CD14-positive monocyte (primary cell): ENCODE measurements around the gene RNF169. TPM values are rescaled to one million over a fixed set of nuclear protein-coding genes. Genes with fewer than 3 reads are reported as not detected.
A peak's percentile ranks its signal among the peaks of the same experiment; 100 is the strongest.

ENCODE experiments used
- DNase-seq, 3 donors: peaks; one replicate each; pipeline ENCODE4 v3.0.0-alpha.2; 2011 to 2022
- H2AFZ ChIP-seq: 2 replicates; pipeline ENCODE4 v1.6.0; 2012; ENCODE audit warnings: mild to moderate bottlenecking, low read depth, low read length, inconsistent platforms; ENCODE audit not compliant: insufficient read depth, poor library complexity, severe bottlenecking
- H3K27ac ChIP-seq, 2 donors: 1 replicate in 1 of 2; 2 replicates in 1 of 2; pipeline ENCODE4 v1.5.1; 2012 to 2013; ENCODE audit warnings: low read length in 2 of 2, control low read depth in 1 of 2, inconsistent platforms in 1 of 2, low read depth in 1 of 2, mild to moderate bottlenecking in 1 of 2
- H3K27me3 ChIP-seq, 2 donors: one replicate each; pipeline versions ENCODE4 v1.6.0 to v1.6.1; 2011 to 2013; ENCODE audit warnings: low read length in 2 of 2; ENCODE audit not compliant: control insufficient read depth in 2 of 2, insufficient read depth in 2 of 2
- H3K36me3 ChIP-seq, 2 donors: replicated peaks in 1 of 2; 1 replicate in 1 of 2; 2 replicates in 1 of 2; pipeline versions ENCODE4 v1.5.1 to v1.6.1; 2012 to 2013; ENCODE audit warnings: low read length in 2 of 2, control low read depth in 1 of 2, inconsistent platforms in 1 of 2, mild to moderate bottlenecking in 1 of 2; ENCODE audit not compliant: insufficient read depth in 2 of 2, control insufficient read depth in 1 of 2
- H3K4me1 ChIP-seq, 2 donors: 1 replicate in 1 of 2; 2 replicates in 1 of 2; pipeline versions ENCODE4 v1.5.1 to v1.6.1; 2012 to 2013; ENCODE audit warnings: low read length in 2 of 2, control low read depth in 1 of 2, inconsistent platforms in 1 of 2, mild to moderate bottlenecking in 1 of 2, moderate library complexity in 1 of 2; ENCODE audit not compliant: insufficient read depth in 2 of 2, control insufficient read depth in 1 of 2
- H3K4me2 ChIP-seq: replicated peaks from 2 replicates; pipeline ENCODE3; 2012; ENCODE audit warnings: low read length, moderate library complexity, mild to moderate bottlenecking; ENCODE audit not compliant: poor library complexity, severe bottlenecking; ENCODE audit errors: extremely low read depth
- H3K4me3 ChIP-seq, 3 experiments: fragments of 200-600 bp in 1 of 3; sonication (generic) in 1 of 3; replicated peaks in 1 of 3; 1 replicate in 2 of 3; 2 replicates in 1 of 3; pipeline ENCODE4 v1.5.1; 2011 to 2013; ENCODE audit warnings: low read length in 3 of 3, mild to moderate bottlenecking in 3 of 3, control low read depth in 2 of 3, low read depth in 2 of 3, inconsistent platforms in 1 of 3, moderate library complexity in 1 of 3
- H3K79me2 ChIP-seq: 2 replicates; pipeline ENCODE4 v1.6.0; 2012; ENCODE audit warnings: mild to moderate bottlenecking, control low read depth, inconsistent platforms, low read length, moderate library complexity; ENCODE audit not compliant: insufficient read depth
- H3K9ac ChIP-seq: 2 replicates; pipeline ENCODE4 v1.6.0; 2017; ENCODE audit warnings: low read length, mild to moderate bottlenecking; ENCODE audit not compliant: insufficient read depth, poor library complexity, severe bottlenecking
- H3K9me3 ChIP-seq, 2 donors: replicated peaks in 1 of 2; 1 replicate in 1 of 2; 2 replicates in 1 of 2; pipeline versions ENCODE4 v1.5.1 to v1.6.1; 2012 to 2013; ENCODE audit warnings: low read length in 2 of 2, control low read depth in 1 of 2; ENCODE audit not compliant: control insufficient read depth in 1 of 2, insufficient read depth in 1 of 2
- H4K20me1 ChIP-seq: 2 replicates; pipeline ENCODE4 v1.6.0; 2012; ENCODE audit warnings: mild to moderate bottlenecking, low read length, control low read depth, moderate library complexity; ENCODE audit not compliant: insufficient read depth
- H3K27ac Mint-ChIP-seq, 7 donors: one replicate each; pipeline ENCODE4 v1.8.0; 2020; ENCODE audit warnings: mild to moderate bottlenecking in 7 of 7, mixed read lengths in 7 of 7, moderate library complexity in 6 of 7, inconsistent platforms in 2 of 7
- H3K27me3 Mint-ChIP-seq, 3 donors: one replicate each; pipeline ENCODE4 v1.8.0; 2021 to 2022; ENCODE audit warnings: low read depth in 3 of 3, mild to moderate bottlenecking in 3 of 3, mixed read lengths in 3 of 3, moderate library complexity in 3 of 3, inconsistent platforms in 1 of 3
- H3K36me3 Mint-ChIP-seq, 2 donors: one replicate each; pipeline ENCODE4 v1.8.0; 2020; ENCODE audit warnings: mixed read lengths in 2 of 2, inconsistent platforms in 1 of 2, mild to moderate bottlenecking in 1 of 2
- H3K4me1 Mint-ChIP-seq: one replicate; pipeline ENCODE4 v1.8.0; 2020; ENCODE audit warnings: mild to moderate bottlenecking, mixed read lengths
- H3K4me3 Mint-ChIP-seq, 2 donors: one replicate each; pipeline ENCODE4 v1.8.0; 2020; ENCODE audit warnings: mild to moderate bottlenecking in 2 of 2, mixed read lengths in 2 of 2, moderate library complexity in 1 of 2
- H3K9me3 Mint-ChIP-seq, 7 donors: one replicate each; pipeline ENCODE4 v1.8.0; 2020 to 2022; ENCODE audit warnings: mixed read lengths in 7 of 7, mild to moderate bottlenecking in 6 of 7, moderate library complexity in 6 of 7, inconsistent platforms in 2 of 7
- CTCF ChIP-seq: fragments of 200-600 bp; IDR thresholded peaks from one replicate; pipeline ENCODE4 v1.8.0; 2022; ENCODE audit warnings: antibody characterized with exemption, mild to moderate bottlenecking
- WGBS: methylation state at CpG from one replicate; pipeline ENCODE4 v1.1.5; 2013; ENCODE audit warnings: missing lambda C conversion rate; ENCODE audit not compliant: insufficient coverage; 5-methylcytosine and 5-hydroxymethylcytosine counted together
- intact Hi-C, 2 donors: fragments of 100-400 bp; cut with micrococcal nuclease; formaldehyde crosslinking; loops; one replicate each; pipeline versions ENCODE4 v1.15.0 to v1.15.1; 2023
- polyA plus RNA-seq, 3 donors: library from polyadenylated mRNA; depleted of rRNA in 1 of 3; unstranded in 2 of 3; stranded (reverse) in 1 of 3; fragments of 300-500 nt in 2 of 3; fragments of >200 nt in 1 of 3; fragmentation: Illumina TruSeq in 2 of 3; gene quantifications; 1 replicate in 2 of 3; 2 replicates in 1 of 3; pipeline ENCODE4 v1.2.3, GENCODE V29; 2012 to 2021

Gene RNF169
- polyA plus RNA-seq, 3 donors = 1.4 to 16.2 (median 2.0) TPM

GRCh38 chr11:74784726-74785125, 36.1 kb downstream of the RNF169 start:
- peak overlapping the region in 1 of 3 experiments; percentile 48 for H3K4me3 ChIP-seq
- H3K4me1 Mint-ChIP-seq = peaks cover 35% of the 10 kb centered on the region
- WGBS = no CpG with 5 or more reads among the region's 4 CpGs
- H3K79me2 ChIP-seq = peaks cover 76% of the 10 kb centered on the region
- no peaks in the 10 kb centered on the region for H3K9me3 Mint-ChIP-seq
- DNase-seq = no peak
- no peaks in the 10 kb centered on the region for H3K27me3 Mint-ChIP-seq
- peaks cover 9 to 17% of the 10 kb centered on the region in 2 donors for H3K36me3 Mint-ChIP-seq
- H3K4me3 Mint-ChIP-seq = no peak overlapping the region
- H3K9me3 ChIP-seq = no peaks in the 10 kb centered on the region
- H2AFZ ChIP-seq = no peak overlapping the region
- H4K20me1 ChIP-seq = peaks cover 69% of the 10 kb centered on the region
- H3K9ac ChIP-seq = no peak overlapping the region
- H3K4me1 ChIP-seq = peaks cover 37 to 68% of the 10 kb centered on the region in 2 donors
- H3K27me3 ChIP-seq = no peaks in the 10 kb centered on the region
- H3K36me3 ChIP-seq = peaks cover 1 to 11% of the 10 kb centered on the region in 2 donors
- H3K27ac Mint-ChIP-seq = no peak overlapping the region
- no peak for TF ChIP-seq CTCF
- intact Hi-C loops = loop anchor here (5.0 kb wide), 1 partner anchor 37 kb away; the partner anchor contains the start of gene RNF169 (in 2 of the 2)
- peak overlapping the region in 1 of 2 donors; percentile 81 for H3K27ac ChIP-seq
- peak overlapping the region; percentile 65 for H3K4me2 ChIP-seq

GRCh38 chr11:74786574-74786973, 37.9 kb downstream of the RNF169 start:
- Mint-ChIP-seq H3K36me3 (peaks cover 26 to 35% of the 10 kb centered on the region in 2 donors), H3K4me3 (no peak overlapping the region), H3K4me1 (peaks cover 35% of the 10 kb centered on the region), H3K27ac (no peak overlapping the region), H3K27me3 (no peaks in the 10 kb centered on the region), H3K9me3 (peaks cover 2 to 9% (median 7%) of the 10 kb centered on the region in 7 donors)
- H3K9ac ChIP-seq = no peak overlapping the region
- H3K27me3 ChIP-seq = no peaks in the 10 kb centered on the region
- H3K4me1 ChIP-seq = peaks cover 31 to 50% of the 10 kb centered on the region in 2 donors
- intact Hi-C loops = no loop called here
- H3K4me2 ChIP-seq = no peak overlapping the region
- H3K9me3 ChIP-seq = peaks cover 6 to 9% of the 10 kb centered on the region in 2 donors
- peaks cover 57% of the 10 kb centered on the region for H3K79me2 ChIP-seq
- no peak overlapping the region for H2AFZ ChIP-seq
- H4K20me1 ChIP-seq = peaks cover 59% of the 10 kb centered on the region
- DNase-seq = no peak
- no peak for TF ChIP-seq CTCF
- H3K36me3 ChIP-seq = peaks cover 20 to 30% of the 10 kb centered on the region in 2 donors
- H3K27ac ChIP-seq = no peak overlapping the region
- no peak overlapping the region for H3K4me3 ChIP-seq
